Stimulated activated CD8-positive, alpha-beta memory T cell treated with anti-CD3 and anti-CD28 coated beads, Interleukin-12 subunit alpha, Interleukin-12 subunit beta, amount 100 ng/mL, for 4 hours (primary cell): Measurements from ENCODE around the gene SOX5.

Experiments
- DNase-seq: peaks from one replicate; pipeline ENCODE4 v3.0.0-alpha.2; 2020; ENCODE audit warnings: low read depth

Gene SOX5

DNA sequence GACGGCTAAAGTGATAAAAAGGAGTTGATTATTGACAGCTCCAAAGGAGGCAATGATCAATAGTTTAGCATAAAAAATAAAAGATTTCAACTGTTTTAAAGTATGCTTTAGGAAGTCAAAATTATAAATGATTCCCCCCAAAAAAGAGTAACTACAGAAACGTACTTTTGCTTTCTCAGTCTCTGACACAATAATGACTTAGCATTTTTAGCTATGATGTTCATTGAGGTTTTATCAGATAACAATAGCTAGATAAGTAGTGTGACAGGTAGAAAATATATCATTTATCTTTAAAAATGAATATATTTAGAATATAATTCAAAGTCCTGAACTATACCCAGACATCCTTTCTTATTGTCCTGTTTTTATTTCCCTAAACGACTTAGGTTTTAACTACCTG lies 352.9 kb downstream of the SOX5 start:
- no peak for DNase-seq

DNA sequence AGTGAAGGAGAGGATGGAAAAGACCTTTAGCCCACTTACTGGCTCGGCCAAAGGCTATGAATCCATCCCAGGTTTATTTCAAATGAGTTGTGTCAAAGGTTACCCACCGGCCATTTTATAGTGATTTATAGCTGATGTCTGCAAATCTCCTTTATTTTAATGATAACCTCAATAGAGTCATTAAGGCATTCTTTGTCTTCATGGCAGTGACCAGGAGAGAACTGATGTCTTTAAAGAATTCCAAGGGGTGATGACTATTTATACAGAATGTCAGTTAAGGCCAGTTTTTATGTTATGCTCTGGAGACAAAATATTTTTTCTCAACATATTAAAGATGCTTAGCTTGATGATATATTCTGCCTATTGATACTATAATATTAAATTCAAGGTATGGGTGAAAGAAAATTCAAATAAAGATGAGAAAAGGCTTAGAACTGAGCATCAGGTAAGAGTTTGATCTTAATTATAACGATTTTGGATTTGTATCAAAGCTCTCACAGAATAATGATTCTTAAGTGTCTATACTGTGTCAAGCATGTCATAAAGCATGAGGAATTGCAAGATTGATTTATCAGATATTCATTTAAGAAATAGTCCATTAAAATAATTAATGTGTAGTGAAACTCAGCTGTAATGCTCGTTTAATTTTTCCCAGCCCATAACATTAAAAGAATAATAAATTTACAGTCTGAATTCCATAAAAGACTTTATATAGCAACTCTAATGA lies 361.5 kb downstream of the SOX5 start:
- no peak for DNase-seq

DNA sequence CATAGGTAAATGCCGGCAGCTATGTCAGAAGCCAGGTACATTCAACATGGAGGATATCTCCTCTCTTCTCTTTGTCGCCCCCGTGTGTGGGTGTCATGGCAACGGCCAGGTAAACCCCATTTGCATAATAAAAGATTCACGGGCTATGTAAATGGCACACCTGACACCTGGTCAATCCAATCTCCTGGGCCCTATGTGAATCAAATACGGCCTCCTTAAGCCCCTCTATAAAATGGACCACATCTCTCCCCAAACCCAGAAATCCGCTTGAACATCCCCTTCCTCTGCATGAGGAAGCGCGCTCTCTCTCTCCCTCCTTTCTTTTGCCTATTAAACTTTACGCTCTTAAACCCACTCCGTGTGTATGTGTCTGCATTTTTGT lies 363.7 kb downstream of the SOX5 start:
- no peak for DNase-seq

DNA sequence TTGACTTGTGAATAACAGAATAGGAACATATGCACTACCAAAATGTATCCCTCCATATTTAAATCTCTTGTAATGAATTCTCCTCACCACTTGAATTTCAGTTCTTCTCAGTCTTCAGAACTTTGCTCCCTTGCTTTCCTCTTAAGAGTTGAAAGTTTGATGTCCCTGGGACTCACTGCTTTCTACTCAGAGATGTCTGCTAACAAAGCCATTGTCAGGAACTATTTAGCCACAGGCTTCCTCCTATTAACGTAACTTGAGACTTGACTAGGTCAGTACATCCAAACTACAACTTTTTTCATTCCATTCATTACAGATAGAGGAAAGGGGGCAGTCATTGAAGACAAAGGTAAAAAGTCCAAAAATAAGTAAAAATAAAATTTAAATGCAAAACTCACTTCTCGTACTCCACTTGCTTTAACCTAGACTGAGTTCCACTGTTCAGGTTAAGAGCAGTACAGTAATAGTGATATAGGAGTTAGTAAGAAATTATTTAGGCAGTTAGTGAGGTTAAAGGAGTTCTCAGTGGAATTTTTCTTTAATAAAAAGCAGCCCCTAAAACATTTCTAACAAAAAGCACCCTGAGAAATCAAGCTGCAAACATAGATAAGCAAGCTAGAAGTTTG lies 364.2 kb downstream of the SOX5 start:
- no peak for DNase-seq

DNA sequence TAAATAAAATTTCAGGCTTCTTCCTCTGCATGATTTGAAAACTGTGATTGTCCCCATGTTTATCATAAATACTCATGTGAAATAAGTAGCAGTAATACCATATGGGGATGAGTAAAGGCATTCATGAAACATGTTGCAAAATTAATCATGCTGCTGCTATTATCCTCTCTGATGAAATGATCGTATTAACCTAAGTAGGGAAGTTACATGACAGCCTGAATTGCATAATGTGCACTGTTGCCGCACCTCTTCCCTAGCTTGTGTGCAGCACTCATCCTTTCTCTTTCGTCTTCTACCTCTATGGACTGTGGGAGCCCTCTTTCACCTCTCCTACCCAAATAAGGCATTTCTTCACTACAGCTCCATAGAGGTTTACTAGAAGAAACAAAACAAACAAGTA lies 367.6 kb downstream of the SOX5 start:
- DNase-seq, result no peak

DNA sequence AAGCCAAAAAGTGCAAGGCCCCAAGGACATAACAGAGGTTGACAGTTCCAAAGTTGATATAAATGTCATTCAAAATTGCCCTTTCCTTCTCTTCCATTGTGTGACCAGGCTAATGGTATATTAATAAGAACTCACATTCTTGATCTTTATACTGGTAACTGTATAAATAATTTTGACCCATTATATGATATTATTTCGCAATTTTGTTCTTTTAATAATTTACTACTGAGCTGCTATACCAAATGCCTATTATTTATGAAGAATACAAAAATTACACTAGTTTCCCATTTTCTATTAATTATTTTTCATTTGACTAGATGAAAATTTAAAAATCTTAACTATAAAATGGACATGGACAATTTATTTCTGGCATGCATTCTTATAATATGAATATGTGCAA lies 370.2 kb downstream of the SOX5 start:
- DNase-seq, result no peak

DNA sequence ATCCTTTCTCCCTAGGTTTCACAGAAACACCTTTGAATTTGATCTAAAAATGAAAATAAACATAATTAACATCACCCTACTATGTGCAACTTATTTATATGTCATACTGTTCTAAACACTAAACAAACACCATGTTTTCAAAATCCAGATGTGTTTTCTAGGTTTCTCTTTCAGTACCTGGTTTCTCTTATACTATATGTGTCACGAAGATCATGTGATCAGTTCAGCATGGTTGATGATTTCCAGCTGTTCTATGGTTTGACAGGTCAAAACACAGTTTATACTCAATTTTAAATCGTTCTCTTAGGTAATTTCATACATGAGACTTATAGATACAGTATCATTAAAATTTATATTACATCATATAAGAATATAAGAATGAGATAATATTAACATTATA lies 373.1 kb downstream of the SOX5 start:
- DNase-seq, result no peak

DNA sequence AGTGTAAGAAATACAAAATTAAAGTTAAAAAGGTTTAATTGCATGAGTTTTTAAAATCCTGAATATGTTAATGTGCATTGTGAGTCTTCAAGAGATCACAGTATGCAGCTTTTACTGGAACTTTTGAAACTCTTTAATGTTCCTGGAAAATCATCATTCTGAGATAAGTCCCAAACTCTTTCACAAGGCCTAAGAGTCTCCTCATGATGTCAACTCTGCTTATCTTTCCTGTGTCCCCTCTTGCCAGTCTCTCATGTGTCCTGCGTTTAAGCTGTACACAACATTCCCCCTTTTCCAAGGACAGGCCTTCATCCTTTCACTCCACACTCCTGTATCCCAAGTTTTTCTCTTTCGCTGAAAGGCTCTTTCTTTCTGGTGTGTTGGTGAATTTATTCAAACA lies 380.1 kb downstream of the SOX5 start:
- DNase-seq, result no peak

DNA sequence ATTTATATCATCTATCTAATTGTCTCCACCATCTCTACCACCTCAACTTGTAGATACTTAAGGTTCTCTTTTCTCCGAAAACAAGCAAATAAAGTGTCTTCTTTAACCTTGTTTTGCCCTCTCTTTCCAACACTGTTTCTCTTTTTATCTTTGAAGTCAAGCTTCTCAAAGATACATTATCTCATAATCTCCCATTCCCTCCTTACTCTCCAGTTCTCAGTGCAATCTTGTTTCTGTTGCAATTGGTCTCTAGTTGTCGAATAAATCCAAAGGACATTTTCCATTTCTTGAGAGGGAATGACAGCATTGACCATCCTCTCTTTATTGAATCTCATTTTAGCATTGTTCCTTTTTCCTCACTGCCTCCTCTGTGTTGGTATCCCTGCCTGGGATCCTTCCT lies 383.3 kb downstream of the SOX5 start:
- DNase-seq, result no peak

DNA sequence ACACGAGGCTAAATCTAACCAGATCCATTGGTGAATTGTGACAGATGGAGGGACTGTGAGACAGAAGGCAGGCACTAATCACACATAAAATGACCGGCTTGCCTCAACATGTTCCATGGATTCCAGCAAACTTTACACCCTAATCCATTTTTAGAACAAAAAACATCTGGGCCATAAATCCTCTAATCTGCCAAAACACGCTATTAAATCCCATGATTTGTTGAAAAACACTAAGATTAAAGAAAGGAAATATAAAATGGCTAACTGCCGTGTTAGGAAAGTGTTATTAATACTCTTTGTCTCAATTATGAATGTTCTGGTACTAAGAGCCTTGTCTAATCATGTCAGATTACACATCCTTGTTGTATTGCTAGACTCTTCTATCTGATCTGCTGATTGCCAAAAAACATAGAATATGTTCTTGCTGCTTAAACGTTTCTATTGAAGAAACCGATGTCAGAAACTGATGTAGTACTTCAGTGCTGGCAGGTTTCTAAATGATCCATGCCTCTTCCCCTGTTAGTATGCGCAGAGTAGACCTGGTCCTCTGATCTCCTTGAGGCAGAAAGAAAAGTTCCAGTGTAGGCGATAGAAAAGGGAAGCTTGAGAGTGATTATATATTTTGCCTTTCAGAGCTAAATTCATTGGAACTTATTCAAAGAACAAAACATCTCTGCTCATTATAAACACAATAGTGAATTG lies 384.9 kb downstream of the SOX5 start:
- no peak for DNase-seq

DNA sequence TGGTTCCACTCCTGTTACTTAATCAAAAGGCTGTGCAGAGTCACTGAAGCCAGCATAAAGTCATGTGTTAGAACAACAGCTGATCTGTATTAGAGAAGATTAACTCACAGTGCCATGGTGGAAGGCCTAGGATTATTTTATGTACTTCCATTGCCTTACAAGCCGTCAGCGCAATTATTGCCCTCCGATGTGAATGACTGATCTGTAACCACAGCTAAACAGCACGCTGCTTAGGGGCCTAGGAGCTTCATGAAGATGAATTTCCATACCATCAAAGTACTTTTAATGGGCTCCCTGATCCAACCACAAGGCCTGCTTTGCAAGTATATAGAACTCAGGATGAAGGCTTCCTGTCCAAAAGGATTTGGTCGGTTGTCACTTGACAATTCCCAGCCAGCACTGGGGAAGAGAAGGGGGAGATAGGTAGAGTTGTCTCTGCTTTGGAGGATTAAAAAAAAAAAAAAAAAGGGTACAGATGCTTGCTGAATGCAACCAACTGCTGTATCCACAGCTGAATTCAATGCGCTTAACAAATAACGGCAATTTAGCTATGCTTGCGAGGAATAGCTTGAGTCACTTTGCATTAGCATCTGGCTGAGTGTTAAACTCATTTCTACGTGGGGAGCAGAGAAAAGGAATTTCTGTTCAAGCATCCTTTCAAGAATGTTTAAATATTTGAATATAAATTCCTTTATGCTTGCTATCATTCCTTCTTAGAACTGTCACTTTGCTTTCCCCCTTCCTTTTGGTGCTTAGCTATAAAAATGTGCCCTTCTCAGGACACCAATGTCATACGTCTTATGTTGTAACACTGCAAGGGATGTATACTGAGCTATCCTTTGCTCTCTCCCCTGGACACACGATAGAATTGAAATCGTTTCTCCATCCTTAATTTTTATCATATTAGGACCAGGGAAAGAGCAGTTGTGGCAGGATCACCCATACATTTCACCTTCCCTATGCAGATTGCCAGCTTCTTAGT lies 387.8 kb downstream of the SOX5 start:
- no peak for DNase-seq

DNA sequence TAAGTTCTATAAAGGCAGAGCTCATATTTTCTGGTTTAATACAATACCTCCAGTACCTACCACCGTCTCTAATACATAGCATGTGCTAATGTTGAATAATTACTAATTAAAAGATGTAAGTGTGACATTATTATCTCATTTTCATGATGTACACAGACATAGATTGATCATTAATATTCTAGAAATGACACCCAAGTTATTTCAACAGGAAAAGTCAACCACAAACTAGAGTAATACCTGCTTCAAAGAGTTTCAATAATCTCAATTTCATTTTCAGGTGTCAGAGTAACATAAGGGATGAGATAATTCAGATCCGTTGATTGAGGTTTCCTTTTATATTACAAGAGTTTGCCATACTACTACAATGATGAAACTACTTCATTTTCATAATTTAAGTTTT lies 388.9 kb downstream of the SOX5 start:
- no peak for DNase-seq

DNA sequence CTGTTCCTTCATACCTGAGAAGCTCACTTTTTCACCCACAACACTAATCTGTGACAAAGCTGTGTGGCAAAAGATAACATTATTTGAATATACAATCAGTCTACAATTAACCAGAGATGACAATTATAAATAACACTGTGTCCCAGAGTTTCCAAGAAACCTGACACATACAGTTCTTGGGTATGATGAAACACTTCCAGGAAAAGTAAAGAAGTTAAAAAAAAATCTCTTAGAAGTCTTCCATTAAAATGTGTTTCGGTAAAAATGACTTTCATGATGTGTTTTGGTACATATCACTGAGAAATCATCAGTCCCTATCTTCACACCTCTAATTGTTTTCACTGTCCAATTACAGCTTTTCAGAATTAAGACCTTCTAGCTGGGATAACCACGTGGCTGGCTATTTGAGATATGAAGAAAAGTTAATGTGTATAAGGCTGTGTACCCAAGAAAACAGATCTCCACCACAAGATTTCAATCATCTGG lies 390.2 kb downstream of the SOX5 start:
- DNase-seq, result no peak

DNA sequence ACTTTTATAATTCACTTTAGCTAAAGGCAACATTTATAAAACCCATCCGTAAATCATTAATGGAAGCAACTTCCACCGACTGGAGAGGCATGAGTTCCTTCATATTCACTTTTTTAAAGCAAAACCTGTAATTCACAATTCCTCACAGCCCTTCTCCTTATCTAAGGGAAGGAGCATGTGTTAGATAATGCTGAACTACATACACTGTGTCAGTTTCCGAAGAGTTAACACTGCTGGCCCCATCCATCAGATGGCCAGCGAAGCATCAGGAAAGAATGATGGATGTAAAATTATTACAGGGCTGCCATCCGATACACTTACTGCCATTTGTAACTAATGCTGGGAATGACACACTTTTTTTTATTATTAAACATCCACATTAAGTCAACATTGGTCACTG lies 392.8 kb downstream of the SOX5 start:
- no peak for DNase-seq

DNA sequence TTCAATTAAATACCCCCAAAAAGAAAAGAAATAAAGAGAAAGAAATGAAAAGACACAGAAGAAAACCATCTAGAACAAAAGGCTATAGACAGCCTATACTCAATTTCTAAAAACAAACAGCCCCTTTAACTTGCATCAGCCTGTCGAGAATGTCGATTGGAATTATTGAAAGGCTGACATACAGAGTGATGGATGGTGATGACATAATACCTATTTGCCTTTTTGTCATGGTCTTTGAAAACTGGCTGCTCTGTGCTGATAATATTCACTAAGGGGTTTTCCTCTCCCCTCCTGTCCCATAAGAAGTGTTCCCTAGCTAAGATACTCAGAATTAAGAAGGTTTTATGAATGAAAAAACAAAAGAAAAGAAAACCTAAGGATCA lies 393.7 kb downstream of the SOX5 start:
- DNase-seq, result no peak

DNA sequence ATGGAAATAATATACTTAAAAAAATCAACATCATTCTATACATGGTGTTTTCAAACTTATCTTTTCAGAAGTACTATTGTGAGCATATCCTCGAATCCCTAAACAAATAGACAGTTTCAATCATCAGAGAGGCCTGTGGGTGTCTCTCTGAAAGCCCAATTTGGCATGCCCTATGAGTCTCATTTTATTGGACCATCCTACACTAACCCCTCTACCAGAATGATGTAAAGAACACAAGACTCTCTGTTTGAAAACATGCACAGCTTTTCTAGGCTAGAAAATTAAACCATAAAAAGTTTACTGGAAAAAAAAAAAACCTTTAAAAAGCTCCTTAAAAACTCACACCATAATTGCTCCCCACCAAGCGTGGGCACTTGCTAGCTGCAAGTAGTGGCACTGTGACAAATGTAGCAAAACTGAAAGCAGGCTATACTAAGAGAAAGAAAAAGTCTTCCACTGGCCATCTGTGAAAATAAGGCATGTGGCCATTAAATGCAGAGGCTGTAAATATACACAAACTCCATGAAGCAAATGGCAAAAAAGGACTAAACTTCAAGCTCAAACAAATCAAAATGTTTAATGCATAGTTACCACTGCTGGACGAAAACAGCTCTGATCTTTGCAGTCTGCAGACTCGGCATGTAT lies 394.2 kb downstream of the SOX5 start:
- DNase-seq, result no peak

DNA sequence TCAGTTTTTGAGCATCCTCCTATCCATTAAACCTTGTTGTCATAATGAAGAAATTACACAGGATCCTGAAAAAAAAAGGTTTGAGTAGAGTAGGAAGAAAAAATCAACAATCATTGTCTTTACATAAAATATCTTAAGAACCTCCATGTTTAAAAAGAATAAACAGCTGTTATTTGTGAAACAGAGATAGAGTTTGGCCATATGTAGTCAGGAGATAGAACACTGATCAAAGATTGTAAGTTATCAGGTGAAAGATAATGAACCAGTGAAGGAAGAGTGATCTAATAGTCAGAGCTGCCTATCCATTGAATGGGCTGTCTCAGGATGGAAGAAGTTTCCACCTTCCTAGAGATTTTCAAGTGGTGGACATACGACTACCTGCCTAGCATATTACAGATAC lies 397.1 kb downstream of the SOX5 start:
- DNase-seq, result no peak

DNA sequence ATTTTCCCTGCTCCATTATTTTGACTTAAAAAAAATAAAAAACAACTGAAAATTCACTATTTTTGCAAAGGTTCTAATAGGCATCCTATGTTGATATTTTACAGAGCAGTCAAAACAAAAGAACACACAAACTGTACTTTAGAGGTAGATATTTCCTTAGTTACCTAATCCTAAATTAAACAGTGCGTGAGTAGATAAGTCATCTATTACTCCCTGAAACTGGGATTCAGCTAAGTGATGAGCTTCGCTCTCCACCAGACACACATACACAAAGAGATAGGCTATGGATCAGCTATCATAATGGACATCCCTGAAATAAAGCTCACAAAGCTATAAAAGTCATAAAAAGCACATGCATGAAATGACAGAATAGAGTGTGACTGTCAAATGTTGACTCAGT lies 398.7 kb downstream of the SOX5 start:
- DNase-seq, result no peak

DNA sequence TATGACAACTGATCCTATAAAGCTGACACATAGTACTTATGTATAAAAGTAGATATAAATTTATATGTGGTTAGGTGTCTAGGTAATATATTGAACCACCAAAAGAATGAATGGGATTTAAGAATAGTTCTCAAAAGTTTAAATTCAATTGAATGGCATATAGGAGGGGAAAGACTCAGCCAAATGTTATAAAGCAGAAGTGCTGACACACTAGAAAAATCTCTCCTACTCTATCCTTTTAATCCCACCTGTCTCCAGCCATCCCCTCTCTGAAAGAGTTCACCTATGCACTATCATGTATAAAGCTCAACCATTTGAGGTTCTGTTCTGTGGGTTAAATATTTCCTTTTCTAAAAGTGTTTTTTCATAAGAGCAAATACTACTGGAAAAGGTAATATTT lies 400.7 kb downstream of the SOX5 start:
- no peak for DNase-seq

DNA sequence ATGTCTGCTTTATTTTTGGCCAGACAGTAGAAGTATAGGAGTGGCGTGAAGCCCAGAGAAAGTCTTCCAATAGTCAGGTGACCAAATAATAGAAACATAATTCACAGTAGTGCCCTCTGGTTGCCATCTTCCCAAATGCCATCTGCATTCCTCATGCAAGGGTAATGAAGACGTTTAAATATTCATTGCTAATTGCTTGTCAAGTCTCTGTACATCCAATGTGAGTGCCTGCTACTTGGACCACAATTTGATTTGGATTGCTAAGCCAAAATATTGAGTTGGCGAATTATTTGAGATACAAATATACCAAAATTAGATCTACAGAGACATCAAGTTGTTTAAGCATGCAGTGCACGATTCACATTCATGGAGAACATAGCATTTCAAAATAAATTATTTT lies 402.7 kb downstream of the SOX5 start:
- DNase-seq, result no peak

DNA sequence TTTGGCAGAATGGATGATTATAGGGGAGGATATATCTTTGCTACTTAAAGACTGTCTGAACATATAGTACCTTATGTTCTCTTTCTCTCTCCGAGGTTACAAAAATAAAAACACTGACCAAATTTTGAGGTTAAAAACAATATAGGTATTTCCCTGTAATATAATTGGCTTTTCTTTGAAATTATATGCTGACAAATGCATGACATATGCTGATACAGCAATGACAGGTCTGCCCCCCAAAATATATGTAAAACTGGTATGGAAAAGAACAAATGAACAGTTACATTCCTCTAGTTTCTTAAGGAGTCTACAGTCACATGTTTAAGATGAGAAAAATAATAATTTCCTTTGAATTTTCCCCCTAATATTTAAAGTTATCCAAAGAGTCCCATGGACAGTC lies 405.7 kb downstream of the SOX5 start:
- no peak for DNase-seq

DNA sequence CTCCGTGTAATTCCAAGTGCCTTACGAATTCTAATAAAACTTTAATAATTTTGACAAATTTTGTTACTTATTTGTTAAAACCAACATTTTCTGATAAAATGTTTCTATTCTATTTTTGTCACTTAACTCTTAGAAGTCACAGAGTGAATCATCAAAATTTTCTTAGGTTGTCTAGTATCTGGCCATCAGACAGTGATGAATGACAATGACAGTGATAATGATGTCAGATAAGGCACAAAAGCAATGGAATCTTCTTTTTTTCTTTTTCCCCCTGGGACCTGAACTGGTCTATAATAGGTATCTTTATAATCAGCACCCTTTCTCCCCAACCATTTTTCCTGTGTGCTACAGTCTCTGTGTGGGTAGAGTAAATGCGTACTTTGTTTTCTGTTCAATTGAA lies 407.3 kb downstream of the SOX5 start:
- DNase-seq, result no peak
